ENCODE results near the gene NISCH.

DNA sequence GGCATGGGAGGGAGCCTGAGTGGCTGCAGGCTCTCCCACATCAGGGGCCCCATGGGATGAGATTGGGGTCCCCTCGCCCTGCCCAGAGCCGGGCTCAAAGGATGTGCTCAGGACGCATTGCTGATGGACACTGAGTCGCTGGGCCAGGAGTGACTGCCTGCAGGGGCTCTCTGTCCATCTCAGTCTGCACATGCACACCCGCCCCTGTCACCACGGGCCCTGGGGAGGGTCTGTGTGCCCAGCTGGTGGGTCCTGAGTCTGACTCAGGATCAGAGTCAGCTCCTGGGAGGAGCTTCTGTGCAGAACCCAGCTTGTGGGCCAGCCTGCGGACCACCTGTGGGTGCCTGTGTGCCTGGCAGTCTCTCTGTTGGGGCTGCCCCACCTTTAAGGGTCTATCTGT is 57.9 kb downstream of the NISCH start:
- no peak for TF ChIP-seq CTCF (optimal IDR thresholded peaks at IDR 0.05 in 1 of 3, IDR thresholded peaks at IDR 0.05 in 1 of 3, conservative IDR thresholded peaks at IDR 0.05 in 1 of 3; ENCODE audit: extremely low read depth in 1 of 3, insufficient read depth in 2 of 3, low read length in 3 of 3)
- no peak for TF ChIP-seq EZH2 (IDR thresholded peaks at IDR 0.05; ENCODE audit: low read length)
